Activated CD8-positive, alpha-beta T cell treated with anti-CD3 and anti-CD28 coated beads for 36 hours (primary cell): Measurements from ENCODE around the gene ZNF350. TPM values are rescaled to one million over a fixed set of nuclear protein-coding genes. Genes with fewer than 3 reads are reported as not detected.

Source experiments
- ATAC-seq: fragments of 200-7000 bp; cut with Tn5 transposase; one replicate; pipeline ENCODE4 v1.10.0; 2021; ENCODE audit warnings: mild to moderate bottlenecking, moderate library complexity
- CTCF ChIA-PET: fragments of 350-600 bp; sonication (Branson Sonifier 250); formaldehyde crosslinking; loops from one replicate; lab custom pipeline; 2021; ENCODE audit warnings: antibody characterized with exemption; lab: Charles Lee
- POLR2A ChIA-PET: fragments of 350-600 bp; sonication (Branson Sonifier 250); formaldehyde crosslinking; loops from one replicate; lab custom pipeline; 2021; ENCODE audit warnings: antibody characterized with exemption; lab: Charles Lee
- DNase-seq: peaks from one replicate; pipeline ENCODE4 v3.0.0-alpha.2; 2020
- H3K27ac Mint-ChIP-seq: one replicate; pipeline ENCODE4 v1.8.0; 2021; ENCODE audit warnings: mild to moderate bottlenecking, mixed read lengths
- H3K27me3 Mint-ChIP-seq: one replicate; pipeline ENCODE4 v1.8.0; 2021; ENCODE audit warnings: mixed read lengths
- H3K36me3 Mint-ChIP-seq: one replicate; pipeline ENCODE4 v1.8.0; 2021; ENCODE audit warnings: low read depth, mixed read lengths
- H3K4me1 Mint-ChIP-seq: one replicate; pipeline ENCODE4 v1.8.0; 2021; ENCODE audit warnings: low read depth, mixed read lengths
- H3K4me3 Mint-ChIP-seq: one replicate; pipeline ENCODE4 v1.8.0; 2021; ENCODE audit warnings: mild to moderate bottlenecking, moderate library complexity, mixed read lengths
- H3K9me3 Mint-ChIP-seq: one replicate; pipeline ENCODE4 v1.8.0; 2021; ENCODE audit warnings: mixed read lengths
- intact Hi-C: fragments of 100-400 bp; cut with micrococcal nuclease; formaldehyde crosslinking; loops from one replicate; pipeline ENCODE4 v1.10.0; 2022
- total RNA-seq, 2 experiments: library from RNA; stranded (reverse); gene quantifications; one replicate each; pipeline ENCODE4 v1.2.3, GENCODE V29; 2021
- TF ChIP-seq, protein P1 (sequence below): fragments of 200-600 bp; IDR thresholded peaks from one replicate; pipeline ENCODE4 v1.8.0; 2022; ENCODE audit warnings: antibody characterized with exemption, mild to moderate bottlenecking

The ZNF350 gene
- total RNA-seq, 2 experiments from 2014 or later = 7.5 to 7.6 TPM

DNA sequence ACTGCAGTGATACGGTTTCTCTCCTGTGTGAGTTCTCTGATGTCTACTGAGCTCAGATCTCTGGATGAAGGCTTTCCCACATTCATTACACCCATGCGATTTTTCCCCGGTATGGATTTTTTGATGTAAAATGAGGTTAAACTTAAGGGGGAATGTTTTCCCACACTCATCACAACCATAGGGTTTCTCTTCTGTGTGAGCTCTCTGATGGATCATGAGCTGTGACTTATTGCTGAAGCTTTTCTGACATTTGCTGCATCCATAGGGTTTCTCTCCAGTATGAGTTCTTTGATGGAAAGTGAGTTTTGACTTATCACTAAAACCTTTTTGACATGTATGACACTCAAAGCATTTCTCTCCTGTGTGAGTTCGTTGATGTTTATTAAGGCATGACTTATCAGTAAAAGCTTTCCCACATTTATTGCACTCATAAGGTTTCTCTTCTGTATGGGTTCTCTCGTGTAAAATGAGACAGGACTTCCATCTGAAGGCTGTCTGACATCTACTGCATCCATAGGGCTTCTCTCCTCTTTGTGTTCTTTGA lies 71.2 kb downstream of the ZNF350 start:
- Mint-ChIP-seq H3K27me3 (no peaks in the 10 kb centered on the region), H3K36me3 (peaks cover 25% of the 10 kb centered on the region), H3K27ac (no peak overlapping the region), H3K4me1 (no peaks in the 10 kb centered on the region), H3K4me3 (no peak overlapping the region), H3K9me3 (peaks cover 66% of the 10 kb centered on the region)
- intact Hi-C loops = no loop called here
- TF ChIP-seq, protein P1, sequence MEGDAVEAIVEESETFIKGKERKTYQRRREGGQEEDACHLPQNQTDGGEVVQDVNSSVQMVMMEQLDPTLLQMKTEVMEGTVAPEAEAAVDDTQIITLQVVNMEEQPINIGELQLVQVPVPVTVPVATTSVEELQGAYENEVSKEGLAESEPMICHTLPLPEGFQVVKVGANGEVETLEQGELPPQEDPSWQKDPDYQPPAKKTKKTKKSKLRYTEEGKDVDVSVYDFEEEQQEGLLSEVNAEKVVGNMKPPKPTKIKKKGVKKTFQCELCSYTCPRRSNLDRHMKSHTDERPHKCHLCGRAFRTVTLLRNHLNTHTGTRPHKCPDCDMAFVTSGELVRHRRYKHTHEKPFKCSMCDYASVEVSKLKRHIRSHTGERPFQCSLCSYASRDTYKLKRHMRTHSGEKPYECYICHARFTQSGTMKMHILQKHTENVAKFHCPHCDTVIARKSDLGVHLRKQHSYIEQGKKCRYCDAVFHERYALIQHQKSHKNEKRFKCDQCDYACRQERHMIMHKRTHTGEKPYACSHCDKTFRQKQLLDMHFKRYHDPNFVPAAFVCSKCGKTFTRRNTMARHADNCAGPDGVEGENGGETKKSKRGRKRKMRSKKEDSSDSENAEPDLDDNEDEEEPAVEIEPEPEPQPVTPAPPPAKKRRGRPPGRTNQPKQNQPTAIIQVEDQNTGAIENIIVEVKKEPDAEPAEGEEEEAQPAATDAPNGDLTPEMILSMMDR = no peak
- POLR2A ChIA-PET = no interaction called here
- no peak for DNase-seq
- ATAC-seq = no peak
- CTCF ChIA-PET = no interaction called here

Other genes starting within 250 kb of the ZNF350 start
- gene FPR1, start 235.0 kb downstream of the ZNF350 start, total RNA-seq = not detected
- not detected for gene FPR2, start 225.7 kb downstream of the ZNF350 start, total RNA-seq
- not detected for gene FPR3, start 191.7 kb downstream of the ZNF350 start, total RNA-seq
- gene ZNF577, start 98.9 kb downstream of the ZNF350 start, total RNA-seq = 1 to 10 TPM; 5.0 to 5.7 TPM
- gene ZNF649, start 81.8 kb downstream of the ZNF350 start, total RNA-seq = 10 to 100 TPM in 1 of 2 experiments, 1 to 10 TPM in 1; 8.6 to 10.7 TPM
- 1 to 10 TPM; 3.2 to 3.5 TPM for gene ZNF613, start 59.4 kb downstream of the ZNF350 start, total RNA-seq
- gene ZNF615, start 21.4 kb upstream of the ZNF350 start, total RNA-seq = 1 to 10 TPM; 8.3 to 9.0 TPM
- 10 to 100 TPM; 11.9 to 13.3 TPM for gene ZNF614, start 41.5 kb upstream of the ZNF350 start, total RNA-seq
- gene ZNF432, start 62.0 kb upstream of the ZNF350 start, total RNA-seq = 10 to 100 TPM; 15.8 to 16.3 TPM
- gene ZNF841, start 108.9 kb upstream of the ZNF350 start, total RNA-seq = 10 to 100 TPM; 19.2 to 22.7 TPM
- 10 to 100 TPM; 11.2 to 11.7 TPM for gene ZNF616, start 153.1 kb upstream of the ZNF350 start, total RNA-seq
- gene ZNF836, start 184.8 kb upstream of the ZNF350 start, total RNA-seq = 10 to 100 TPM; 10.3 to 12.6 TPM
- 100 to 1,000 TPM; 236 to 237 TPM for gene PPP2R1A, start 203.2 kb upstream of the ZNF350 start, total RNA-seq